ENCODE data around the gene CPEB3. TPM values are rescaled to one million over a fixed set of nuclear protein-coding genes. Genes with fewer than 3 reads are reported as not detected.
"Not testable (repeated sequence)": the region's sequence is repeated elsewhere in the genome, so short reads cannot be mapped to it uniquely, and the experiment has no call there.

CPEB3 gene
- total RNA-seq, 2 experiments from 2014 or later: 1.2 to 1.3 TPM

DNA sequence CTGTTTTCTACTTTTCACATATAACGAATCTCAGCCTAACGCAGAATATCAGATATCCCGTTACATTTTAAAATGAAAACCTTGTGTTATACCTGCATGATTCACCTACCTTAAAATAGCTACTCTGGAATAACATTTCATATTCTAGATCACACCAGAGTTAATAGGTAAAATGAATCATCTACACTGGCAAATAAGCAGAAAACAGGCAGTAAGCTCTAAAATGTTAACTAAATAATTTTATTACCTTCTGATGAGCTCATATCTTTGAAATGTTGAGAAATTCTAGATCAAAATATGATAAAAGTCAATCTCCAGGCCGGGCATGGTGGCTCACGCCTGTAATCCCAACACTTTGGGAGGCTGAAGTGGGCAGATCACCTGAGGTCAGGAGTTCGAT is 71.3 kb downstream of the CPEB3 start:
- Mint-ChIP-seq H3K27me3 (no peaks in the 10 kb centered on the region), H3K4me3 (no peak overlapping the region), H3K9me3 (no peaks in the 10 kb centered on the region), H3K36me3 (ENCODE audit: low read depth) (no peaks in the 10 kb centered on the region), H3K27ac (no peak overlapping the region), H3K4me1 (ENCODE audit: low read depth) (no peaks in the 10 kb centered on the region)
- POLR2A ChIA-PET: no interaction called here
- TF ChIP-seq, protein P1, sequence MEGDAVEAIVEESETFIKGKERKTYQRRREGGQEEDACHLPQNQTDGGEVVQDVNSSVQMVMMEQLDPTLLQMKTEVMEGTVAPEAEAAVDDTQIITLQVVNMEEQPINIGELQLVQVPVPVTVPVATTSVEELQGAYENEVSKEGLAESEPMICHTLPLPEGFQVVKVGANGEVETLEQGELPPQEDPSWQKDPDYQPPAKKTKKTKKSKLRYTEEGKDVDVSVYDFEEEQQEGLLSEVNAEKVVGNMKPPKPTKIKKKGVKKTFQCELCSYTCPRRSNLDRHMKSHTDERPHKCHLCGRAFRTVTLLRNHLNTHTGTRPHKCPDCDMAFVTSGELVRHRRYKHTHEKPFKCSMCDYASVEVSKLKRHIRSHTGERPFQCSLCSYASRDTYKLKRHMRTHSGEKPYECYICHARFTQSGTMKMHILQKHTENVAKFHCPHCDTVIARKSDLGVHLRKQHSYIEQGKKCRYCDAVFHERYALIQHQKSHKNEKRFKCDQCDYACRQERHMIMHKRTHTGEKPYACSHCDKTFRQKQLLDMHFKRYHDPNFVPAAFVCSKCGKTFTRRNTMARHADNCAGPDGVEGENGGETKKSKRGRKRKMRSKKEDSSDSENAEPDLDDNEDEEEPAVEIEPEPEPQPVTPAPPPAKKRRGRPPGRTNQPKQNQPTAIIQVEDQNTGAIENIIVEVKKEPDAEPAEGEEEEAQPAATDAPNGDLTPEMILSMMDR (IDR thresholded peaks at IDR 0.05): no peak
- no peak for ATAC-seq (ENCODE audit: poor library complexity)
- Histone ChIP-seq H3K4me3 (ENCODE audit: low read length) (no peak overlapping the region), H3K36me3 (ENCODE audit: insufficient read depth, low read length) (no peaks in the 10 kb centered on the region), H3K9me3 (ENCODE audit: control insufficient read depth in 1 of 2, insufficient read depth in 1 of 2, low read length in 2 of 2) (no peaks in the 10 kb centered on the region), H3K27me3 (ENCODE audit: control insufficient read depth in 1 of 2, insufficient read depth in 2 of 2, low read length in 2 of 2) (no peaks in the 10 kb centered on the region), H3K4me1 (ENCODE audit: insufficient read depth, low read length) (no peaks in the 10 kb centered on the region), H3K27ac (ENCODE audit: low read depth in 1 of 2, low read length in 2 of 2) (no peak overlapping the region)
- intact Hi-C loops (cut with DNase I, micrococcal nuclease): no loop called here
- CTCF ChIA-PET: interaction anchor here (1.0 to 1.2 kb wide), 2 partner anchors 16 to 125 kb away, joined by 3 read pairs; no protein-coding TSS in a partner anchor
- DNase-seq: no peak

GRCh38 chr10:92218569-92218968 is 72.3 kb downstream of the CPEB3 start:
- TF ChIP-seq, protein P1 (IDR thresholded peaks at IDR 0.05): no peak
- H3K27me3 ChIP-seq (ENCODE audit: control insufficient read depth in 1 of 2, insufficient read depth in 2 of 2, low read length in 2 of 2): no peaks in the 10 kb centered on the region
- DNase-seq (no peak), ATAC-seq (ENCODE audit: poor library complexity) (no peak)
- Mint-ChIP-seq H3K27me3 (no peaks in the 10 kb centered on the region), H3K4me1 (ENCODE audit: low read depth) (no peaks in the 10 kb centered on the region), H3K27ac (no peak overlapping the region), H3K4me3 (no peak overlapping the region), H3K36me3 (ENCODE audit: low read depth) (no peaks in the 10 kb centered on the region), H3K9me3 (no peaks in the 10 kb centered on the region)
- ChIA-PET CTCF (interaction anchor here (1.1 to 1.2 kb wide), 2 partner anchors 12 to 15 kb away, joined by 3 read pairs; no protein-coding TSS in a partner anchor), POLR2A (no interaction called here)
- H3K27ac ChIP-seq (ENCODE audit: low read depth in 1 of 2, low read length in 2 of 2): no peak overlapping the region
- H3K4me3 ChIP-seq (ENCODE audit: low read length): no peak overlapping the region
- no peaks in the 10 kb centered on the region for H3K4me1 ChIP-seq (ENCODE audit: insufficient read depth, low read length)
- H3K9me3 ChIP-seq (ENCODE audit: control insufficient read depth in 1 of 2, insufficient read depth in 1 of 2, low read length in 2 of 2): no peaks in the 10 kb centered on the region
- intact Hi-C loops (cut with DNase I, micrococcal nuclease): no loop called here
- no peaks in the 10 kb centered on the region for H3K36me3 ChIP-seq (ENCODE audit: insufficient read depth, low read length)

GRCh38 chr10:92216608-92217007 is 74.3 kb downstream of the CPEB3 start:
- H3K4me3 ChIP-seq (ENCODE audit: low read length); H3K4me1 Mint-ChIP-seq (ENCODE audit: low read depth); H3K4me1 ChIP-seq (ENCODE audit: insufficient read depth, low read length); H3K4me3 Mint-ChIP-seq; H3K9me3 Mint-ChIP-seq; H3K27me3 Mint-ChIP-seq; H3K27me3 ChIP-seq (ENCODE audit: control insufficient read depth in 1 of 2, insufficient read depth in 2 of 2, low read length in 2 of 2); H3K36me3 Mint-ChIP-seq (ENCODE audit: low read depth); H3K36me3 ChIP-seq (ENCODE audit: insufficient read depth, low read length); intact Hi-C loops (cut with DNase I, micrococcal nuclease); H3K27ac ChIP-seq (ENCODE audit: low read depth in 1 of 2, low read length in 2 of 2); H3K9me3 ChIP-seq (ENCODE audit: control insufficient read depth in 1 of 2, insufficient read depth in 1 of 2, low read length in 2 of 2); POLR2A ChIA-PET; H3K27ac Mint-ChIP-seq; ATAC-seq (ENCODE audit: poor library complexity): not testable (repeated sequence)
- peak in 1 of 14 experiments; percentile 16 for DNase-seq
- CTCF ChIA-PET: interaction anchor here (1.2 kb wide), 1 partner anchor 20 kb away, joined by 6 read pairs; no protein-coding TSS in a partner anchor

DNA sequence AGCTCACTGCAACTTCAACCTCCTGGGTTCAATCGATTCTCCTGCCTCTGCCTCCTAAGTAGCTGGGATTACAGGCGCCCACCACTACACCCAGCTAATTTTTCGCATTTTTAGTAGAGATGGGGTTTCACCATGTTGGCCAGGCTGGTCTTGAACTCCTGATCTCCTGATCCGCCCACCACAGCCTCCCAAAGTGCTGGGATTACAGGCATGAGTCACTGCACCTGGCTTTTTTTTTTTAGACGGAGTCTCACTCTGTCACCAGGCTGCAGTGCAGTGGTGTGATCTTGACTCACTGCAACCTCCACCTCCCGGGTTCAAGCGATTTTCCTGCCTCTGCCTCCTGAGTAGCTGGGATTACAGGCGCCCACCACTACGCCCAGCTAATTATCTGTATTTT is 75.7 kb downstream of the CPEB3 start:
- H3K27ac ChIP-seq (ENCODE audit: low read depth in 1 of 2, low read length in 2 of 2); H3K4me1 Mint-ChIP-seq (ENCODE audit: low read depth); H3K27me3 ChIP-seq (ENCODE audit: control insufficient read depth in 1 of 2, insufficient read depth in 2 of 2, low read length in 2 of 2); H3K9me3 ChIP-seq (ENCODE audit: control insufficient read depth in 1 of 2, insufficient read depth in 1 of 2, low read length in 2 of 2); H3K36me3 ChIP-seq (ENCODE audit: insufficient read depth, low read length); H3K4me3 Mint-ChIP-seq; H3K27me3 Mint-ChIP-seq; DNase-seq; H3K27ac Mint-ChIP-seq; H3K9me3 Mint-ChIP-seq; H3K4me1 ChIP-seq (ENCODE audit: insufficient read depth, low read length); CTCF ChIA-PET; intact Hi-C loops (cut with DNase I, micrococcal nuclease); H3K4me3 ChIP-seq (ENCODE audit: low read length); ATAC-seq (ENCODE audit: poor library complexity); H3K36me3 Mint-ChIP-seq (ENCODE audit: low read depth): not testable (repeated sequence)
- POLR2A ChIA-PET: interaction anchor here (0.6 kb wide), 1 partner anchor 25 kb away, joined by 5 read pairs; no protein-coding TSS in a partner anchor
